GM10266 (cell line): Measurements from ENCODE around the gene MLLT6.

Source experiments
- DNase-seq: peaks from one replicate; pipeline ENCODE4 v3.0.0; 2012; ENCODE audit errors: extremely low spot score
- TF ChIP-seq, protein P1 (sequence below): IDR thresholded peaks from 2 replicates; pipeline ENCODE4 v1.5.1; 2012; ENCODE audit warnings: mild to moderate bottlenecking, low read depth; ENCODE audit not compliant: control insufficient read depth, insufficient read depth; ENCODE audit errors: missing control alignments

Gene MLLT6

GRCh38 chr17:38677819-38678218, 27.3 kb upstream of the MLLT6 start:
- TF ChIP-seq, protein P1, sequence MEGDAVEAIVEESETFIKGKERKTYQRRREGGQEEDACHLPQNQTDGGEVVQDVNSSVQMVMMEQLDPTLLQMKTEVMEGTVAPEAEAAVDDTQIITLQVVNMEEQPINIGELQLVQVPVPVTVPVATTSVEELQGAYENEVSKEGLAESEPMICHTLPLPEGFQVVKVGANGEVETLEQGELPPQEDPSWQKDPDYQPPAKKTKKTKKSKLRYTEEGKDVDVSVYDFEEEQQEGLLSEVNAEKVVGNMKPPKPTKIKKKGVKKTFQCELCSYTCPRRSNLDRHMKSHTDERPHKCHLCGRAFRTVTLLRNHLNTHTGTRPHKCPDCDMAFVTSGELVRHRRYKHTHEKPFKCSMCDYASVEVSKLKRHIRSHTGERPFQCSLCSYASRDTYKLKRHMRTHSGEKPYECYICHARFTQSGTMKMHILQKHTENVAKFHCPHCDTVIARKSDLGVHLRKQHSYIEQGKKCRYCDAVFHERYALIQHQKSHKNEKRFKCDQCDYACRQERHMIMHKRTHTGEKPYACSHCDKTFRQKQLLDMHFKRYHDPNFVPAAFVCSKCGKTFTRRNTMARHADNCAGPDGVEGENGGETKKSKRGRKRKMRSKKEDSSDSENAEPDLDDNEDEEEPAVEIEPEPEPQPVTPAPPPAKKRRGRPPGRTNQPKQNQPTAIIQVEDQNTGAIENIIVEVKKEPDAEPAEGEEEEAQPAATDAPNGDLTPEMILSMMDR = no peak
- no peak for DNase-seq

- DNase-seq = no peak
- TF ChIP-seq, protein P1 = no peak
Observed at GRCh38 chr17:38681096-38681495, 24.0 kb upstream of the MLLT6 start.

DNA sequence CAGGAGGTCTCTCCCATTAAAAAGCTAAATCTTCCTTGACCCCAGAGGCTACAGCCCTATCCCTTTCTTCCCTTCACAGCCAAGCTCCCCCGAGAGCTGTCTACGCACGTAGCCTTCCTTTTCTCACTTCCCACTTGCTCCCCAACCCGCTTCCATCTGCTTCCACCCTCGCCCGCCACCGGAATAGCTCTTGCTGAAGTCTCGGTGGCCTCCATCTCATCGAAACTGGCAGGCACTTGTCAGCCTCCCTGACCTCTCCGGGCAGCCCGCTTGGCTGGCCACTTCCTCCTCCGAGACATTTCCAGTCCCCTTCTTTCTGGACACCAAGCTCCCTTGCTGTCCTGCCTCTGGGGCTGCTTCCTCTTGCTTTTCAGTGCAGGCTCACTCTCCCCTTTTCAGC, 19.6 kb upstream of the MLLT6 start:
- TF ChIP-seq, protein P1 = no peak
- DNase-seq = no peak

DNA sequence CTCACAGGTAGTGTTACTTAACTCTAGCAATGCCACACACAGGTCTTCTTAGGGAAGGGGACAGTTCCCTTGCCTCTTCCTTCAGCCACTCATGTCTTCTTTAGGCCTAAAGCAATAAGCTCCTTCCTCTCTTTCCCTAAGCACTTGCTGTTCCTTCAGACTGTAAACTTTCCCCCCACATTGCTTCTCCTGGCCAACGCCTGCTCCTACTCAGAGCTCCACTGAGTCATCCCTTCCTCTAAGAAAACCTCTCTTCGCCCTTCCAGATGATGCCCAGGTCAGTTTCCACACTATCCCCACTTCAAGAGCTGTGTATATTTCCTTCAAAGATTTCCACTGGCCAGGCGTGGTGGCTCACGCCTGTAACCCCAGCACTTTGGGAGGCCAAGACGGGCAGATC, 17.8 kb upstream of the MLLT6 start:
- TF ChIP-seq, protein P1 = no peak
- no peak for DNase-seq

GRCh38 chr17:38690386-38690785, 14.7 kb upstream of the MLLT6 start:
- TF ChIP-seq, protein P1 = no peak
- DNase-seq = no peak

GRCh38 chr17:38691154-38691553, 13.9 kb upstream of the MLLT6 start:
- TF ChIP-seq, protein P1 = no peak
- DNase-seq = no peak

GRCh38 chr17:38693700-38694329, 11.3 kb upstream of the MLLT6 start:
- TF ChIP-seq, protein P1 = no peak
- no peak for DNase-seq
